GM19395 (cell line): ENCODE results near the gene RALGDS.

Source experiments
- ATAC-seq: cut with Tn5 transposase; IDR thresholded peaks from one replicate; pipeline ENCODE4 v1.9.1; 2021; ENCODE audit warnings: mild to moderate bottlenecking, moderate library complexity; ENCODE audit not compliant: unreplicated experiment

The RALGDS gene

DNA sequence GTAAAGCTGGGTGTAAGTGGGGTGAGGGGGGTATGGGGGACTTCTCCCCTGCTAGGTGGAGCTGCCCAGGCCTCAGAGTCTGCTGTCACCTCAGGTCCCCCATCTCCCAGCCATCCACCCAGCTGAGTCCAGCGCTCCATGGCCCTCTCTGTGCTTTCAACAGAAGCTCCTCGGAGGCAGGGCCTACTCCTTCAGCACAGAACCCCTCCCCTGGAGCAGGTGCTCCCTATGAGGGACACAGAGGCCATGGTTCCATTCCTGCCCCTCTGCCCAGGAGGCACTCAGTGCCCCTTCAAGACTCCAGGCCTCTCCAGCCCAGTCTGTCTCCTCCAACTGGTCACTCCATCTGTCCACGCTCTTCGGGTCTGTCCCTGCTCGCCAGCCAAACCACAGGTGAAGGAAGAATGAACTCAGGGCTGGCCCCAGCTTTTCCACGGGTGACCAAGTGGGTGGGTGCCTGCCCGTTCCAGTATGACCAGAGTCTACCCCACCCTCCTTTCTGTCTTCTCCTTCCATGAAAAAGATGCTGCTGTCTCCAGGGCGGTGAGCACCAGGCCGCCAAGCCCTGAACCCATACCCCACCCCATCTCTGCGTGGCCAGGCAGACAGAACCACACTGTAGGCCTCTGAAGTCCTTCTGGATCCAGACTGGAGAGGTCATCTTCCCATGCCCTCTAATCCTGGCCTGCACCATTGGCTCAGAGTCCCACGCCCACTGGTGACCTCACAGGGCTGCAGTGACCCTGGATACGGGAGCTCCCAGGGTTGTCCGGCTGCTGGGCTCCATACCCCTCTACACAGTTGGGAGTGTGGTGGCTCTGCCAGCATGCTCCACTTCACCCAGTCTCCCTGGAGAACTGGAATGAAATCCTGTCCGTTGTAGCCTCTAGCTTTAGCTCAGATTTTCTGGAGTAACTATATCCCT lies 30.8 kb upstream of the RALGDS start:
- ATAC-seq = no peak

DNA sequence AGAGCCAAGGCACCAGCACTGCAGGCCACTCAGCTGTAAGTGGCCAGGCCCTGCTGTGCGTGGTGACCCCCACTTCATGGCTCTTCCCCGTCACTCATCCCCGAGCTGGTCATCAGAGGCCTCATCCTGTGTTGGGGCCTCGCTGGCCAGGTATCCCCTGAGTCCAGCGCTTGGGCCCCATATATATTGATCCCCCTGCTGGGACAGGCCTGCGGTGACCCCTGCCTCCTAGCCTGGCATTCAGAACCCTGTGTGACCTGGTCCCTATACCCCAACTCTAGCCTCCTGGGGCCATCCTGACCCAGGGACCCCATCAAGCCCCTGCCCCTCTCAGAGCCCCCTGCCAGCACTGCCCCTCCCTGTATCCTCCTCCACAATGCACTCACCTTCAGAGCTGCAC lies 30.0 kb upstream of the RALGDS start:
- no peak for ATAC-seq

DNA sequence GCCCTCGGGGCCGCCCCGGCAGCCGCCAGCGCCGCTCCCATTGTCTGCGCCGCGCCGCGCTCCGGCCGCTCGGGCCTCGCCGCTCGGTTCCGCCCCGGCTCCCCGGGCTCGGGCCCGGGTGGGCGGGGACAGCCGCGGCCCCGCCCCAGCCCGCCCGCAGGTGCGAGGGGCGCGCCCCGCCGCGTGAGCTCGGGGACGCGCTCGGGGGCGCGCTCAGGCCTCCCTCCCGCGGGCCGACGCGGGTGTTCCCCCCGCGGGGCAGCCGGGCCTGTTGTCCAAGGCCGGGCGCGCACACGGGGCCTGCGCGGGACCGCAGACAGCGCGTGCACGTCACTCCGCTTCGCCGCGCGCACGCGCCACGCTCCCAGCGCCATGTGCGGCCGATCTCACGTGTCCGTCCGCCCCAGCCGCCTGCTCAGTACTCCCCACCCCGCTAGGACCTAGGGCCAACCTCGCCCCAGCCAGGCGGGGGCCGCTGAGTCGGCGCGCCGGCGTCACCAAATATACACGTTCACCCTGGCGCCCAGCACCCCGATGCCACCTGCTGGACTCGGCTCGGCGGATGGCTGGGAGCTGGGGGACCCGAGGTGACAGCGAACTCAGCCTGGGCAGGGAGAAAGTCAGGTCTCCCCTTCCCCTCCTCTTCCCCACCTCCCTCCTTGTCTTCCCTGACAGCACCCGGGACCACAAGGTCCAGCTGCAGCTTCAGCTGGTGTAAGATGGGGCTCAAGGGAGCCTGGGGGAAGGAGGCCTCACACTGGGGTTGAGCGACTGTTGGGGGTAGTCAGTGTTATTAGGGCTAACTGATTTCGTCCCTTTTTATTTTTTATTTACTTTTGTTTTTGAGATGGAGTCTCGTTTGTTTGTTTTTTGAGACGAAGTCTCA lies 28.3 kb upstream of the RALGDS start:
- peak; percentile 62 for ATAC-seq

DNA sequence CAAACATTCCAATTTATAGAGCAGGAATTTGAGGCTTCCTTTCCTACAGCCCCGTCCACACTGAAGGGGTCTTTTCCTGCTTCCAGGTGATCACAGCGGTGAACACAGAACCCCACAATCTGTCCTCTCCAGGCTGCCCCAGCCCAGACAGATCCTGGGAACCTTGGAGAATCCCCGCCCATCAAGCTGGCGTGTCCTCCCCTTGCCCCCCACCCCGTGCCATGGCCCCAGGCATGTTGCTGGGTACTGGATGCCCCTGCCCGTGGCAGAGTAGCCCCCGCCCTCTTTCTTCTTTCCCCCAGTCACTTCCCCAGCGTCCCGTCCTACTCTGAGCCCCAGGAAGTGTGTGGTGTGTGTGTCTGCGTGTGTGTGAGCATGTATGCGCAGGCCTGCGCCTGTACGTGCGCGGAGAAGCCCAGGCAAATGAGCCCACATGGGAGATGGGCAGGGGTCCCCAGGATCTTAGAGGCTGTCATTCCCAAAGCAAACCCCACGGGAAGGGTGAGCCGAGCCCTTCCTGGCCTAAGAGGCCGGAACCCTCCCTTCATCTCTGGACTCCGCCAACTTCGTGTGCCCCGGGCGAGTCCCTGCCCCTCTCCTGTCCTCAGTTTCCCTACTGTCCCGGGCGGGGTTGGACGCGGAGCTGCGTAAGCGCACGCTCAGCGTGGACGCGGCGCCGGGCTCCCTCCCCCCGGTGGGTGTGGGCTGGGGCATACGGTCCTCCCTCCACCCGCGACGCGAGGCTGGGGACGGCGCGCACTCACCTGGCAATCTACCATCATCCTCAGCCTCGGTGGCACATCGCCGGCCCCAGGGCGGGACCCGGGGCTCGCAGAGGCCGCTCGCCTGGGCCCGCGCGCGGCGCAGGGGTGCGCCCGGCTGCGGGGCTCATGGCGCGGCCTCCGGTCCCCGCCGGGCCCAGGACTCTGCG lies 27.4 kb upstream of the RALGDS start:
- ATAC-seq = peak; percentile 6

DNA sequence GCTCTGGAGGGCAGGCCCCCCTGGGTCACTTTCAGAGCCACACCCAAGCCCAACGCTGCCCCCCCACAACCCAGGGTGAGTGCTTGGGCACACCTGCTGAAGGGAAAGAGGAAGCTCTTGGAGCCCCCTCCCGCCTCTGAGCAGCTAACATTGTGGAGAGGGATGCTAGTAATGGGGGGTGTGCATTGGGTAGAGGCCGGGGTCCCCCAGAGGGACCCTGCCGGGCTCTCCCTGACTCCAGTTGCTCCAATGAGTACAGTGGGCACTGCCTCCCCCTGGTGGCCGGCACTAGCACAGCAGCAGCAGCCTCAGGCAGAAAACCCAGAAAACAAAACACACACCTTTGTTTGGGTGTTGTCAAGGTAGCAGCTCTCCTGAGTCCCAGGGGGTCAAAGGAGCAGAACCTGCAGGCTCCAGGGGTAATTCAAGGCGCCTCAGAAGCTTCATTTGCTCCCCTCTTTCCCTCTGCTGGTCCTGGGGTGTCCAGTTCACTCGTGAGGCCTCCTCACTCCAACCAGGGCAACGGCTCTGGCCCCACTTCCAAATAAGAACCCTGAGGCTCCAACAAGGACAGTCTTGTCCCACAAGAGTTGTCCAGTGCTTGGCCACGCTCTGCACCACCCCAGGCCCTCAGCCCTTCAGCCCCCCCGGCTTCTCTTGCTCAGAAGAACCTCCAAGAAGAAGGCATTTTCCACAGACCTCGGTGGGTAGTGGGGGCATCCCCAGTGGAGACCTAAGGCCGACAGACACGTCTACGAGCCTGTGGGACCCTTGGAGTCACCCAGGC lies 26.6 kb upstream of the RALGDS start:
- ATAC-seq = peak; percentile 30

DNA sequence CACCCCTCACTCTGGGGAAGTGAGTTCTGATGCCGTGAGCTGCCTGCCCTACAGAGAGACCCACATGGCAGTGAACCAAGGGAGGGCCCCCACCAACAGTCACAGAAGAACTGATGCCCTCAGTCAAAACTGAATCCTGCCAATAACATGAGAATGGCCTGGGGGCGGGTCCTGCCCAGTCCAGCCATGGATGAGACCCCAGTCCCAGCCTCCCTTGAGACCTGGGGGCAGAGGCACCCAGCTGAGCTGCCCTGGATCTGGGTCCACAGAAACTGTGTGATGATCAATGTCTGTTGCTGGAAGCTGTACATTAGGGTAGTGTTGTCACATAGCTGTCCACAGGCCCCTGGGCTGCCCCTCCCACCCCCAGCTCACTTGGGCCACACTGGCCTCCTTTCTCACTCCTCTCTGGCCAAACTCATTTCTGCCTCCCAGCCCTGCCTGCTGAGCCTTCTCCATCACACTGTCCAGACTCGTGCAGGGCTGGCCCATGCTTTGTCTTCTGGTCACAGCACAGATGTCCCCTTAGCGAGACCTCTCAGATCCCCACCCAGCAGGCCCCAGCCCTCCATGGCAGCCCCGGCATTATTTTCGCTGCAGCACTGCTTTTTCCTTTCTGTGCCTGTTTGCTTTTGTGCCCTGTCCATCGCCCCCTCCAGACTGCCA lies 25.8 kb upstream of the RALGDS start:
- ATAC-seq = no peak

DNA sequence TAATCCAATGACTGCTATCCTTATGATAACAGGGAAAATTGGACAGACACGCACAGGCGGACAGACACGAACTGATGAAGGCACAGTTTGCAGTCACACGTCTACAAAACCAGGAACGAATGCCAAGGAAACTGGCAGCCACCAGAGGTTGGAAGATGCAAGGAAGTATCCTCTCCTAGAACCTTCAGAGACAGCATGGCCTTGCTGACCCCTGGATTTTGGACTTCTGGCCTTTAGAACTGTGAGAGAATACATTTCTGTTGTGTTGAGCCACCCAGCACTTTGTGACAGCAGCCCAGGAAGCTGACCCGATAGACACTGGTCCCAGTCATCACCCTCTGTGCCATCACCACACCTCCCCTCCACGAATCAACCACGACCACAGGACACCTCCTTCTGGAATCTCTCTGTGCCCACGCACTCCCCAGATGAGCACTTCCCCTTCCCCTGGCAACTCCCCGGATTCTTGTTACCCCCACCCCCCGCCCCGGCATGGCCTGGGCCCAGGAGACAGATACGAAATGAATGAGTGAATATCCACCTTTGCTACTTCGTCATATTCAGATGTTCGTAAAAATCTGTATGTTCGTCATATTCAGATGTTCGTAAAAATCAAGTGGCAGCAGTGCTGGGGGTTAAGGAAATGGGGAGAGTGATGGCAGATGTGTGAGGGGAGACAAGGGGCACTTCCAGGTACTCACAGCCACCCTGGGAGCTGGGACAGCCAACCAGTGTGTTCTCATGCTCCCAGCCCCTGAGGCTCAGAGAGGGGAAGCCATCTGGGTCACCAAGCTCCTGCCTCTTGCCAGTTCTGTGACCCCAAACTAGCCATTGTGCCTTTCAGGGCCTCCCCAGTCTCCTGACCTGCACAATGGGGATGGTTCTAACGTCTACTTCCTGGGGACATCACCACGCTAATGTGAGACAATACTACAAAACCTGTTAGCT lies 24.1 kb upstream of the RALGDS start:
- ATAC-seq = no peak

DNA sequence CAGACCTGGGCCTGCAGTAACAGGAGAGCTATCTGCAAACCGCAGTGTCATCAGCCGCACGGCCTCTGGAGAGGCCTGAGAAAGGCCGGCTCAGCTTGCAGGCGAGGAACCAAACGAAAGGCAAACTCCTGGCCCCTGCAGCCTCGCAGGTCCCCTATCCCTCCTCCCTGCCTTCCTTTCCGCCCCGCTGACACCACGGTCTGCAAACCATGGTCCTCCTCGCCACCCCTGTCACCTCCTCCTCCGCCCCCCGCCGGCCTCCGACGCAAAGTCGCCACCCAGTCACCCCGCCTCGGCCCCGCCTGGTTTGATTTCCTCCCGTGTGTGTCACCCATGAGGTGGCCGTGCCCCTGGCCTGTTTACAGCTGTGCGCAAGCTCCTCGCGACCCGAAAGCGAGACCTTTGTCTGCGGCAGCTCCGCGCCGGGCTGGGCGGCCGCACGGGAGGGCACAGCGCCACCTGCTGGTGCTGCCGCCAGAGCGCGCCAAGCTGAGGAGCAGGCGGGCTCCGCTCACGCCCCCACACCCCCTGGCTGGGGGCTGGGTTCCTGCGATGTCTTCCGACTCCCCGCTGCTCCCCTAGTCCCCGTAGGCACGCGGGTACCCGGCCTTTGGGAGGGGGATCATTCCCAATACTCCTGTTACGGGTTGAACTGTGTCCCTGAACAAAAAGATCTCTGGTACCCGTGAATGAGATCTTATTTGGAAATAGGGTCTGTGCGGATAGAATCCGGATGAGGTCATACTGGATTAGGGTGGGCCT lies 23.3 kb upstream of the RALGDS start:
- peak; percentile 66 for ATAC-seq

DNA sequence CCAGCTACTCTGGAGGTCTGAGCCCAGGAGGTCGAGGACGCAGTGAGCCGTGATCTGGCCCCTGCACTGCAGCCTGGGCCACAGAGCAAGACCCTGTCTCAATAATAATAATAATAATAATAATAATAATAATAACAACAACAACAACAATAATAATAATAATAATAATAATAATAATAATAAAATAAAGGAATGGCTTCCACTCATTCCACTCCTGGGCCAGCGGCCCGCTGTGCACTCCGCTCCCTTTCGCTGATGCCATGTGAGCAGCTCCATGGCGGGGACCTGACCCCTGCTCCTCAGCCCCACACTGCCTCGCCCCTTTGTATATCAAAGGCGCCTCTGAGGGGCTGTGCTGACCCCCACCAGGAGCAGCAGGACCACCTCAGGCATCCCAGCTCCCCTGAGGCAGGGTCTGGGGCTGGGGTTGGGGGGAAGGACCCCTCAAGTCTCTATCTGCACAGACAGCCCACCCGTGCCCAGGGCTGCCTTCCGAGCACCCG lies 22.6 kb upstream of the RALGDS start:
- no peak for ATAC-seq

DNA sequence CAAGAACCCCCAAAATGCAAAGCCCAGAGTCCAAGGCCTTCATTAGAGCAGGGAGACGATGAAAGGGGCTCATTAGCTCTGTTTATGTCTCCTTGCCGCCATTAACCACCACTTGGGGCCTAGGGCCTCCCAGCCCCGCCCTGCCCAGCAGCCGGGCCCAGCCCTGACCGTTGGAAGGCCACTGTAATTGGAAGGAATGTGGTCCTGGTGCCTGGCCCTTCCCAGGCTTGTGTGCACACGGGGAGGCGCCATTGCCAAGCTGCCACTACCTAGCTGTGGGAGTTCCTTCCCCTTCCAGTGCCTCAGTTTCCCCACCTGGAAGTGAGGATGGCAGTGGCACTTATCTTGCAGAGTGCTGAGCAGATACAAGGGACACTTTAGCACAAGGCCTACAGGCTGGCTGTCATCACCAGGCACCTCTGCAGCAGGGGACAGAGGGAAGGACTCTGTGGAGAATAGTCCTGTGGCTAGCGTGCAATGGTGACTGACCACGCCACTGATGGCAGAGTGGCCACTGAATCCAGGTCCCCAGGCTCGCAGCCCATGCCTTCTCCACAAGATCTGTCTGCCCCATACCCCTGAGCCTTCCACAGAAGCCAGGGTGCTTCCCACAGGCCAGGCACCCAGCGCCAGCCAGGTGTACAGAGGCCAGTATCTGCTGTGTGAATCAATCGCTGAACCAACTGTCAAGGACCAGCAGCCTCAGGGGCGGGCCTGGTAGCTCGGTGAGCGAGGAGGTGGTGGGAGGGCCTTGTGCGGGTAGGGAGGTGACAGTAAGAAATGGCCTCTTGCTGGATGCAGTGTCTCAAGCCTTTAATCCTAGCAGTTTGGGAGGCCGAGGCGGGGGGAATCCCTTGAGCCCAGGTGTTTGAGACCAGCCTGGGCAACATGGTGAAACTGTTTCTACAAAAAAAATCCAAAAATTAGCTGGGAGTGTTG lies 21.9 kb upstream of the RALGDS start:
- ATAC-seq = no peak

DNA sequence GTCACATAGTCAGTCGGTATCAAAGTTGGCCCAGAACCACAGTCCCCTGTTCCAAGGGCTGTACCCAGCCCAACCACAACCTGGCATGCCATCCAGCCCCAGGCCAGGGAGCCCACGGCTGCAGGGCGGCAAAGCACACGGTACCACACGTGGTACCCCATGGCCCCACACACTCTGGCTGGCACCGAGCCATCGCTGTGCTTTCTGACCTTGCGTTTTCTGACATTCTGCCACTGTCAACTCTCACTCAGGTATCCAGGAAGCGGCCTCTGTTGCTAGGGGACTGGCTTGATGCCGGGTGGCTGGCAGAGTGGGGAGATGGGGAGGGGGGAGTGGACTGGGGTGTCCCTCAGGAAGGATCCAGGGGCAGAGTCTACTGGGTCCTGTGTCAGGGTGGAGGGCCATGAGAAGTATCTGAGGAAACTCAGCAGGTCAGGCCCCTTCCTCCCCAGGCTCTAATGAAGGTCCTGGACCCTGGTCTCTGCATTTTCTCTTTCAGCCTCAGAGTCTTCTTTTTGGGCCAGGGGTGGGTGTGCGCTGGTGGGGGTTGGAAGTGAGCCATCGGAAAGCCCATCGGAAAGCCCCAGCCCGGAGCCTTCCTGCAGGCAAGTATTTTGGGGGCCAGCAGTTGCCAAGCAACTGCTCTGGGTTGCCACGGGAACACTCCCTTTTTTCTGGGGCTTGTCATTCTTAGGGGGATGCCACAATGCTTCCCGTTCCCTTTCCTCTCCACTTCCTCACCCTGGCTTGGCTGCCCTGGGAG lies 21.0 kb upstream of the RALGDS start:
- ATAC-seq = no peak

DNA sequence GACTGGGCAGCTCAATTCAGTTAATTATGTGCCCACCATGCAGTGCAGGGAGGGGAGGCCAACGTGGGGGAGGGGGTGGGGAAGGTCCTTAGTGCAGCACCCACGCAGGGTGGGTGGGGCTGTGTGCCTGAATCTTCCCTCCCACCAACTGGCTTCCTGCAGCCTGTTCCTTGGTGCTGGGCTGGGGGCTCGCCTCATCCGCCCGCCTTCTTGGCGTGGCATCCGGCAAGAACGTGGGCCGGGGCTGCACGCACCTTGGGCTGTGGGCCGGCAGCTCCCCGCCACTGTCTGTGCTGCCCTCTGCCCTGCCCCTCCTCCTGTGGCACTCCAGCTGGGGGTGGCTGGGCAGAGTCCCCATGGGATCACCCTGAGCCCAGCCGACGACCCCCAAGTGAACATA lies 19.6 kb upstream of the RALGDS start:
- no peak for ATAC-seq

DNA sequence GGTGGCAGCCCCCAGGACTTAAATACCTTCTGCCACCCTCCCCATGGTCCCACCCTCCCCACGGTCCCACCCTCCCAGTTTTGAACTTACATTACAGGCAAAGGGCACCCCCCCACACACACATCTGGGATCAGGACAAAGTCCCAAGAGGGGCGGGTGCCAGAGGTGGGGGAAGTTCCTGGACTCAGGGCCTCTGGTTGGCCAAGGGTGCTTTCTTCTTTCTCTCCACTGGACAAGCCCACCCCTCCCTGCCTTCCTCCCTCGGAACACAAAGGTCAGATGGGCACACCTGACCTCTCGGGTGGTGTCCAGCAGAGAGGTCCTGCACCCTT lies 19.1 kb upstream of the RALGDS start:
- no peak for ATAC-seq

DNA sequence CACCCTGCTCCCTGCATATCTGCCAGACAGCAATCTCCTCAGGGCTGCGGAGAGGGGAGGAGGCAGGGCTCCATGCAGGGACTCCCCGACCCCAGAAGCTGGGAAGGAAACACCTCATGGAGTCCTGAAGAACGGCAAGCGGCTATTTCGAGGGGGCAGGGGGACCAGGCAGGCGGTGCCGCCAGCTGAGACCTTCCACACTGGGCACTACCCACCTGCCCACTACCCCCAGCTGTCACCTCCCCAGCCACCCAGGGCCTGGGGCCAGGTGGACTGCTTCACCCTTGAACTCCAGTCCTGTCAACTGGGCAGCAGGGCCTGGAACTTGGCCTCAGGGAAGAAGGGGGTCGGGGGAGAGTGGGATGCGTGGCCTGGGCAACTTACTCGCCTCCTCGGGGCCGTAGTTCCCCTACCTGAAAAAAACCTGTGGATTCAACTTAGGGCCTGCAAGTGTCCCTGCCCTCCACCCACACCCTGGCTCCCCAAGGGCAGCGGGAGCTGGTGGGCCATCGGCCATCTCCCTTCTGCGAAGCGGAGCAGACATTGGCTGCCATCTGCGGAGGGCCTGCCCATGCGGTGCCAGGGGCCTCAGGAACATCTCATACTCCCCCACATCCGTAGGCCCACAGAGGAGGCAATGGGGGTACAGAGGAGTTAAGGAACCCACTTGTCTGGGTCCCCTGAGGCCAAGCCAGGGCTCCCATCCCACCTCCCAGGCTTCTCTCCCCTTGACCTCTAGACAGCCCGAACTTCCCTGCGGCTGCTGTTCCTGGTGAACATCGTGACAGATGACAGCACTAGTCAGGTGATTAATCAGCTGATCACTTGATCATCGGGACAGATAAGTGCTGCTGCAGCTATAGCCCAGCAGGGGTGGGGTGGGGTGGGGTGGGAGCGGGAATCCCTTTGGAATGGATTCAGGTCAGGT lies 18.5 kb upstream of the RALGDS start:
- no peak for ATAC-seq
